Retinal pigment epithelial cell (primary cell): ENCODE measurements around the gene FOXS1.
A peak's percentile ranks its signal among the peaks of the same experiment; 100 is the strongest.

ENCODE experiments used
- DNase-seq: peaks from one replicate; pipeline ENCODE4 v3.0.0-alpha.2; 2010; ENCODE audit warnings: low read depth
- H3K4me3 ChIP-seq: 2 replicates; pipeline ENCODE4 v1.5.1; 2011; ENCODE audit warnings: mild to moderate bottlenecking, low read length, control low read depth, moderate library complexity
- TF ChIP-seq, protein P1 (sequence below): conservative IDR thresholded peaks from 2 replicates; pipeline ENCODE4 v1.5.1; 2011; ENCODE audit warnings: low read depth, low read length, control low read depth, inconsistent platforms

The FOXS1 gene

DNA sequence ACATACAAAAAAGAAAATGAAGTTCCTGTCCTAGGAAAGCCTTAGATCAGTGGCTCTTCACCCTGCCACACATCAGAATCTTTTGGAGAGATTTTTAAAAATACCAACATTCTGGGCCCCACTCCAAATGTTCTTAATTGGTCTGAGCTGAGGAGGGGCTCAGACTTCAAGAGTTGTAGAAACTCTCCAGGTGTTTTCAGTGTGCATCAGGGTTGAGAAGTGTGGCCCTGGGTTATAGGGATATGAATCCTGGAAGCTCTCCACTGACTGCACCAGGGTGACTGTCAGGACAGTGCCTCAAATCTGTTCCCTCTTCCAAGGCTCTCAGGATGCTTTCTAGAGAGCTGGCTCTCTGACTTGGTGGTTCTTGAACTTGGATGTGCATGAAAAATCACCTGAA, 31.8 kb downstream of the FOXS1 start:
- TF ChIP-seq, protein P1, sequence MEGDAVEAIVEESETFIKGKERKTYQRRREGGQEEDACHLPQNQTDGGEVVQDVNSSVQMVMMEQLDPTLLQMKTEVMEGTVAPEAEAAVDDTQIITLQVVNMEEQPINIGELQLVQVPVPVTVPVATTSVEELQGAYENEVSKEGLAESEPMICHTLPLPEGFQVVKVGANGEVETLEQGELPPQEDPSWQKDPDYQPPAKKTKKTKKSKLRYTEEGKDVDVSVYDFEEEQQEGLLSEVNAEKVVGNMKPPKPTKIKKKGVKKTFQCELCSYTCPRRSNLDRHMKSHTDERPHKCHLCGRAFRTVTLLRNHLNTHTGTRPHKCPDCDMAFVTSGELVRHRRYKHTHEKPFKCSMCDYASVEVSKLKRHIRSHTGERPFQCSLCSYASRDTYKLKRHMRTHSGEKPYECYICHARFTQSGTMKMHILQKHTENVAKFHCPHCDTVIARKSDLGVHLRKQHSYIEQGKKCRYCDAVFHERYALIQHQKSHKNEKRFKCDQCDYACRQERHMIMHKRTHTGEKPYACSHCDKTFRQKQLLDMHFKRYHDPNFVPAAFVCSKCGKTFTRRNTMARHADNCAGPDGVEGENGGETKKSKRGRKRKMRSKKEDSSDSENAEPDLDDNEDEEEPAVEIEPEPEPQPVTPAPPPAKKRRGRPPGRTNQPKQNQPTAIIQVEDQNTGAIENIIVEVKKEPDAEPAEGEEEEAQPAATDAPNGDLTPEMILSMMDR, result no peak
- no peak for DNase-seq

DNA sequence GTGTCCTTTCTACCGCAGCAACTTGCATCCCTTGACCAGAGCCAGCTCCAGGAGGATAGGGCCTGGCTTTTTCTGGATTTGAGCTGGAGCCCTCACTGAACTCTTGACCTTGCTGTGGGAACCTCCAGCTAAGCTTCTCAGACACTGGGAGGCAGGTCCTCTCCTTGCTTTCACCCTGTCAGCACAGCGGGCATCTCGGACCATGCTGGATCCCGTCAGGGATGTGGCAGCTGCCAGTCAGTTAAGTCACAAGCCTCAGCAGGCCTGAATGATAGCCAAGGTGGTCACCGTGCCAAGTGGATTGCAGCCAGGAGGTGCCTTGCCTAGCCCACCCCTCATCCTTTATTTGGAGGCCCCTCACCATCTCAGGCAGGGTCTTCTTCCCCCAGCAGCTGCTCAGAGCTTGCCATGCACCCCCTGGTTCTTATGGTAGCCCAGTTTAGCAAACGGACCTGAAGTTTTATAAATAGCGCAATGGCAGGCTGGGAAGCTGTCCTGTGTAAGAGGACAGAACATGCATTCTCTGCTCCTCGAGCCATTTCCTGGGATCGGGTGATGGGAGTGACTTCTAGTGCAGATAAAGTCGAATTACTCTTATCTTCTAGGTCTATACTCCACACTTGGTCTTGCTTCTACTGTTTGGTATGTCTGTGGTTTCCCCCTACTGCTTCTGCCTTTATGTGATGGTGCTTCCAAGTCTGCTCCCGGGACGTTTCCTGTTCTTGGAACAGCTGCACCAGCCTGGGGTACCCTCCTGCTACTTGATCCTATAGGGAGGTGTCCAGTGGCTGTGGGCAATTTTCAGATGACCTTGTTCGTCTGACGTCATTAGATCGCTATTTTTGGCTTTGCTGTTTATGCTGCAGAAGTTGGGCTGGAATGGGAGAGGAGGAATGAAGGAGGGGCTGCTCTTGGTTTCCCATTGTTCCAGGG, 33.3 kb downstream of the FOXS1 start:
- H3K4me3 ChIP-seq, result no peak overlapping the region
- peak; percentile 38 for DNase-seq

More for the DNA sequence above, 31.8 kb downstream of the FOXS1 start:
- H3K4me3 ChIP-seq, result no peak overlapping the region

DNA sequence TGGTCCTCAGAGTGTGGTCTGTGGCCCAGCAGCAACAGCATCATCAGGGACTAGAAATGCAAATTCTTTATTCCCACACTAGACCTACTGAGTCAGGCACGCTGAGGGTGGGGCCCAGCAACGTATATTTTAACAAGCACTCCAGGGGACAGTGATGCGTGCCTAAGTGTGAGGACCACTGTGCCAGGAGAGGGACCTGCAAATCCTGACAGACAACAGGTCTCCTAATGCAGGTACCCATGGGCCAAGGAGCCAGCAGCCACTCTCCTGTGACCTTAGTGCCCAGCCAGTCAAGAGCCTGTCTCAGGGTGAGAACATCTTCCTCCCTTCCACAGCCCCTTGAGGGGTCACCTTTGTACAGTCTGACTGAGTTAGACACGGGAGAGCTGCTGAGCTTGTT, 34.2 kb downstream of the FOXS1 start:
- DNase-seq, result no peak
- TF ChIP-seq, protein P1, result no peak
- no peak overlapping the region for H3K4me3 ChIP-seq

More for the DNA sequence above, 33.3 kb downstream of the FOXS1 start:
- TF ChIP-seq, protein P1, result no peak

DNA sequence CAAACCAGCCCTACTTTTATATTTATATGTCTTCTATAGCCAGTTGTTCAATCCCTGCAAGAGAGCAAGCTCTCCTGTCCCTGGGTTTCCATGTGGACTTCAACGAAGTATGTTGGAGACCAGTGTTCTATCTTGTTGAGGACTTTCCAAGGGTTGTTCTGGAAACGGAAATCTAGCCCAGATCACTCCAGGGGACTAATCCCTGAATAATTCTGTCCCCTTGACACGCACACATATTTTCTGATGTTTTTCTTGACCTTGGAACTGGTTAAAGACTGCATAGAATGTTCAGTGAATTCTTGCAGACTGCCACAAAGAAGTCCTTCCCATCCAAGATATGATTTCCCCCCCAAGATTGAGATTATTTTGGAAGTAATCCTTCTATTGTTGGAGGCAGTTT, 35.7 kb downstream of the FOXS1 start:
- DNase-seq, result no peak
- no peak overlapping the region for H3K4me3 ChIP-seq
- TF ChIP-seq, protein P1, result no peak

DNA sequence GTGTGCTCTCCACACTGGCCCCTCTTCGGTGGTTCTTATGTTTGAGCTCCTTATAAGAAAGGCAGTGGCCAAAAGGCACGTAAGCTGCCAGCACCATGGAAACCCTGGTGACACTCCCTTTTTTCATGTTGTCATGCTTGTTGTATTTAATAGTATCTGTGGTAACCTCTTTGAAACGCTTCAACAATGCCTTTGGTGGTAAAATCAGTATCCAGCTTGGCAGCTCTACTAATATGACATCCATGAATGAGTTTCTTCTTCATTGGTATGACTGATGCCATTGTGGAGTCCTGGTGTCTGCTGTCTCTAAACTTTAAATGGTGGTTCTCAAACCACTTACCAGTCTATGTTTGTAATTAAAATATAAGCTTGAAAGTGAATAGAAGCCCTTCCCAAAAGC, 36.9 kb downstream of the FOXS1 start:
- TF ChIP-seq, protein P1, result no peak
- H3K4me3 ChIP-seq, result no peak overlapping the region
- DNase-seq, result no peak

DNA sequence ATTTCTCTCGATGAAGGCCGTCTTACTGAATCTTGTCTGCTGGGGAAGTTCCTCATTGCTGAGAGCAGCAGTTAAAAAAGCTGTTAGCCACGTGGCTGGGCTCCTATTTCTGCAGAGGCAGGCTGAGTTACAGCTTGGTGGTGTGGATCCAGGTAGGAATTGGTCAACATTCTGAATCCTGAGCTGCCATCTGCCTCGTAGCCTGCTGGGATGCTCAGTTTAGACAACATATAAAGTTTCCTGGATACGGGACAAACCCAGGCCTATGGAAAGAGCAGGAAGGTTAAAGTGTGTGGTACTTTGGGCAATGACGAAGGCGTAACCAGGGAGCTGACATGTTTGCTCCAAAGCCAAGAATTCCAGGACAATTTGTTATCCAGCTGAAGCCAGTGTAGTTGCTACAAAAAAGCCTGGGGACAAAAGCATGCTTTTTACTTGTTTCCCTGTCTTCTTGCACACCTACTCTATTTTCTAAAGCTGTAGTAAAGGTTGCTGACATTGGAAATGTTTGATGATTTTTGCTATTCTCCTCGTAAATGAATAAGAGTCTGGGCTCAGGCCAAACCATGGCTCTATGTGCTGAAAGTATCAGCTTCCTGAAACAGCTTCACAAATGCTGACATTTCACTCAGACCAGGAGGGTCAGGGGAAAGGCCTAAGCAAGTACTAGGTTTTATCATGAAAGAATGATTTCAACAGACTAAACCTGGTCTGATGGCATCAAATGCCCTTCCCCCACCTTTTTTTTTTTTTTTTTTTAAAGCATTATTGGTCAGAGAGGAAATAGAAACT, 38.6 kb downstream of the FOXS1 start:
- TF ChIP-seq, protein P1, result no peak
- H3K4me3 ChIP-seq, result no peak overlapping the region
- no peak for DNase-seq
